Trophoblast cell (in vitro differentiated cells and primary cell): Measurements from ENCODE around the gene FCHSD2.

Source experiments
- DNase-seq, 2 donors: peaks; one replicate each; pipeline ENCODE4 v3.0.0-alpha.2; 2016
- H2AFZ ChIP-seq: 2 replicates; pipeline ENCODE4 v1.6.1; 2013; ENCODE audit warnings: low read length, moderate library complexity, mild to moderate bottlenecking; ENCODE audit not compliant: insufficient read depth, poor library complexity
- H2AK5ac ChIP-seq: 2 replicates; pipeline ENCODE4 v1.6.1; 2013; ENCODE audit warnings: mild to moderate bottlenecking, low read length
- H2BK120ac ChIP-seq: 2 replicates; pipeline ENCODE4 v1.6.1; 2013; ENCODE audit warnings: low read length, mild to moderate bottlenecking, moderate library complexity; ENCODE audit not compliant: insufficient read depth, poor library complexity
- H2BK12ac ChIP-seq: 2 replicates; pipeline ENCODE4 v1.6.1; 2013; ENCODE audit warnings: mild to moderate bottlenecking, low read length, moderate library complexity
- H2BK5ac ChIP-seq: 2 replicates; pipeline ENCODE4 v1.6.1; 2013; ENCODE audit warnings: low read length, low read depth, moderate library complexity, mild to moderate bottlenecking; ENCODE audit not compliant: poor library complexity
- H3K14ac ChIP-seq: 2 replicates; pipeline ENCODE4 v1.6.1; 2013; ENCODE audit warnings: mild to moderate bottlenecking, low read length
- H3K18ac ChIP-seq: 2 replicates; pipeline ENCODE4 v1.6.1; 2013; ENCODE audit warnings: mild to moderate bottlenecking, low read length
- H3K23ac ChIP-seq: 2 replicates; pipeline ENCODE4 v1.6.1; 2013; ENCODE audit warnings: low read length
- H3K27ac ChIP-seq: 2 replicates; pipeline ENCODE4 v1.5.1; 2013; ENCODE audit warnings: low read depth, mild to moderate bottlenecking, inconsistent platforms, low read length, moderate library complexity
- H3K27me3 ChIP-seq: 2 replicates; pipeline ENCODE4 v1.6.1; 2013; ENCODE audit warnings: inconsistent platforms, mild to moderate bottlenecking, low read length, moderate library complexity; ENCODE audit not compliant: insufficient read depth
- H3K36me3 ChIP-seq, 2 experiments: 1 replicate in 1 of 2; 2 replicates in 1 of 2; pipeline ENCODE4 v1.6.1; 2013; ENCODE audit warnings: low read length in 2 of 2, mild to moderate bottlenecking in 2 of 2, moderate library complexity in 1 of 2; ENCODE audit not compliant: insufficient read depth in 2 of 2, control insufficient read depth in 1 of 2
- H3K4ac ChIP-seq: 2 replicates; pipeline ENCODE4 v1.6.1; 2013; ENCODE audit warnings: low read depth, mild to moderate bottlenecking, low read length, moderate library complexity
- H3K4me1 ChIP-seq, 2 experiments: 1 replicate in 1 of 2; 2 replicates in 1 of 2; pipeline ENCODE4 v1.6.1; 2013; ENCODE audit warnings: low read length in 2 of 2, mild to moderate bottlenecking in 2 of 2, moderate library complexity in 1 of 2; ENCODE audit not compliant: insufficient read depth in 2 of 2, control insufficient read depth in 1 of 2
- H3K4me2 ChIP-seq: 2 replicates; pipeline ENCODE4 v1.6.1; 2013; ENCODE audit warnings: inconsistent platforms, mild to moderate bottlenecking, low read length, moderate library complexity
- H3K4me3 ChIP-seq: 2 replicates; pipeline ENCODE4 v1.5.1; 2013; ENCODE audit warnings: mild to moderate bottlenecking, low read depth, low read length, inconsistent platforms
- H3K79me1 ChIP-seq: one replicate; pipeline ENCODE4 v1.6.1; 2013; ENCODE audit warnings: low read length
- H3K79me2 ChIP-seq: 2 replicates; pipeline ENCODE4 v1.6.1; 2013; ENCODE audit warnings: low read length, mild to moderate bottlenecking; ENCODE audit not compliant: control insufficient read depth, insufficient read depth, poor library complexity
- H3K9ac ChIP-seq: 2 replicates; pipeline ENCODE4 v1.6.1; 2013; ENCODE audit warnings: mild to moderate bottlenecking, low read length
- H3K9me3 ChIP-seq: 2 replicates; pipeline ENCODE4 v1.6.1; 2013; ENCODE audit warnings: low read depth, mild to moderate bottlenecking, control low read depth, inconsistent platforms, low read length; ENCODE audit not compliant: insufficient read depth
- H4K12ac ChIP-seq: 2 replicates; pipeline ENCODE4 v1.6.1; 2013; ENCODE audit warnings: low read depth, mild to moderate bottlenecking, low read length, moderate library complexity
- H4K8ac ChIP-seq: 2 replicates; pipeline ENCODE4 v1.6.1; 2013; ENCODE audit warnings: low read depth, mild to moderate bottlenecking, low read length, moderate library complexity
- H4K91ac ChIP-seq: one replicate; pipeline ENCODE4 v1.6.1; 2013; ENCODE audit warnings: low read depth, mild to moderate bottlenecking, low read length, moderate library complexity
- WGBS: extraction: QIAGEN DNeasy Blood & Tissue Kit; methylation state at CpG from one replicate; pipeline ENCODE4 v1.1.7; 2013; ENCODE audit warnings: missing lambda C conversion rate; ENCODE audit not compliant: insufficient read length, insufficient coverage; ENCODE audit errors: extremely low coverage; 5-methylcytosine and 5-hydroxymethylcytosine counted together

FCHSD2 gene

GRCh38 chr11:72838691-72839305, 303.3 kb downstream of the FCHSD2 start:
- H4K8ac ChIP-seq = no peak overlapping the region
- H3K9me3 ChIP-seq = no peaks in the 10 kb centered on the region
- H3K27ac ChIP-seq = no peak overlapping the region
- H3K36me3 ChIP-seq = peaks cover 0 to 2% of the 10 kb centered on the region in 2 experiments
- H3K27me3 ChIP-seq = no peaks in the 10 kb centered on the region
- no peaks in the 10 kb centered on the region for H3K79me2 ChIP-seq
- no peak overlapping the region for H2BK120ac ChIP-seq
- DNase-seq = no peak
- WGBS = no CpG with 5 or more reads among the region's 4 CpGs
- H3K4ac ChIP-seq = no peak overlapping the region
- H2AK5ac ChIP-seq = no peak overlapping the region
- H4K91ac ChIP-seq = no peak overlapping the region
- no peak overlapping the region for H3K9ac ChIP-seq
- H3K4me2 ChIP-seq = no peak overlapping the region
- no peak overlapping the region for H4K12ac ChIP-seq
- H2BK5ac ChIP-seq = no peak overlapping the region
- H3K4me1 ChIP-seq = no peaks in the 10 kb centered on the region
- H3K18ac ChIP-seq = no peak overlapping the region
- no peak overlapping the region for H3K23ac ChIP-seq
- H3K14ac ChIP-seq = no peak overlapping the region
- H3K79me1 ChIP-seq = no peaks in the 10 kb centered on the region
- H2BK12ac ChIP-seq = no peak overlapping the region
- no peak overlapping the region for H2AFZ ChIP-seq
- no peak overlapping the region for H3K4me3 ChIP-seq

GRCh38 chr11:72836111-72836510, 306.0 kb downstream of the FCHSD2 start:
- no peaks in the 10 kb centered on the region for H3K79me1 ChIP-seq
- WGBS = no CpG with 5 or more reads among the region's 4 CpGs
- no peak overlapping the region for H3K9ac ChIP-seq
- no peak overlapping the region for H3K14ac ChIP-seq
- no peak overlapping the region for H4K91ac ChIP-seq
- H3K36me3 ChIP-seq = peaks cover 0 to 2% of the 10 kb centered on the region in 2 experiments
- DNase-seq = no peak
- no peak overlapping the region for H3K27ac ChIP-seq
- H3K27me3 ChIP-seq = no peaks in the 10 kb centered on the region
- no peak overlapping the region for H3K4me3 ChIP-seq
- H2AK5ac ChIP-seq = no peak overlapping the region
- no peak overlapping the region for H3K4ac ChIP-seq
- H2BK12ac ChIP-seq = no peak overlapping the region
- peaks cover 0 to 4% of the 10 kb centered on the region in 2 experiments for H3K4me1 ChIP-seq
- H3K23ac ChIP-seq = no peak overlapping the region
- H3K18ac ChIP-seq = no peak overlapping the region
- no peak overlapping the region for H3K4me2 ChIP-seq
- H2AFZ ChIP-seq = no peak overlapping the region
- H3K79me2 ChIP-seq = no peaks in the 10 kb centered on the region
- H4K12ac ChIP-seq = no peak overlapping the region
- no peak overlapping the region for H4K8ac ChIP-seq
- no peak overlapping the region for H2BK5ac ChIP-seq
- H3K9me3 ChIP-seq = no peaks in the 10 kb centered on the region
- no peak overlapping the region for H2BK120ac ChIP-seq

- Histone ChIP-seq H3K4me3 (no peak overlapping the region), H3K27ac (no peak overlapping the region), H4K12ac (no peak overlapping the region), H3K79me1 (no peaks in the 10 kb centered on the region), H3K14ac (no peak overlapping the region), H3K4me2 (no peak overlapping the region), H3K18ac (no peak overlapping the region), H2AK5ac (no peak overlapping the region), H3K4me1 (peaks cover 0 to 4% of the 10 kb centered on the region in 2 experiments), H3K4ac (no peak overlapping the region), H2BK12ac (no peak overlapping the region), H3K27me3 (no peaks in the 10 kb centered on the region), H3K79me2 (no peaks in the 10 kb centered on the region), H2BK5ac (no peak overlapping the region), H2AFZ (no peak overlapping the region), H4K91ac (no peak overlapping the region), H2BK120ac (no peak overlapping the region), H4K8ac (no peak overlapping the region), H3K23ac (no peak overlapping the region), H3K36me3 (peaks cover 0 to 2% of the 10 kb centered on the region in 2 experiments), H3K9ac (no peak overlapping the region), H3K9me3 (no peaks in the 10 kb centered on the region)
- peak in 1 of 2 donors; percentile 62 for DNase-seq
- no CpG with 5 or more reads among the region's 5 CpGs for WGBS
These were observed 307.2 kb downstream of the FCHSD2 start for GRCh38 chr11:72834905-72835304.

- Histone ChIP-seq H3K4me3 (no peak overlapping the region), H2BK5ac (no peak overlapping the region), H3K9me3 (no peaks in the 10 kb centered on the region), H4K8ac (no peak overlapping the region), H3K4ac (no peak overlapping the region), H2BK12ac (no peak overlapping the region), H3K36me3 (peaks cover 0 to 2% of the 10 kb centered on the region in 2 experiments), H3K23ac (no peak overlapping the region), H4K91ac (no peak overlapping the region), H2BK120ac (no peak overlapping the region), H3K27me3 (no peaks in the 10 kb centered on the region), H3K27ac (no peak overlapping the region), H3K79me1 (no peaks in the 10 kb centered on the region), H3K14ac (no peak overlapping the region), H4K12ac (no peak overlapping the region), H3K4me1 (peaks cover 0 to 4% of the 10 kb centered on the region in 2 experiments), H3K79me2 (no peaks in the 10 kb centered on the region), H3K4me2 (no peak overlapping the region), H3K18ac (no peak overlapping the region), H2AFZ (no peak overlapping the region), H2AK5ac (no peak overlapping the region), H3K9ac (no peak overlapping the region)
- DNase-seq = no peak
- no CpG with 5 or more reads among the region's 8 CpGs for WGBS
These were observed 308.2 kb downstream of the FCHSD2 start for GRCh38 chr11:72833811-72834493.
